HepG2 (cell line): ENCODE results near the gene QSOX2. TPM values are rescaled to one million over a fixed set of nuclear protein-coding genes. Genes with fewer than 3 reads are reported as not detected.
A peak's percentile ranks its signal among the peaks of the same experiment; 100 is the strongest.

Experiments used
- LCORL ChIP-seq, 2 experiments: fragments of 450-650 bp in 1 of 2; sonication (generic) in 1 of 2; formaldehyde crosslinking in 1 of 2; IDR thresholded peaks; 2 replicates each; pipeline versions ENCODE4 v1.5.0 to v1.6.1; 2017 to 2020; ENCODE audit warnings: antibody characterized with exemption in 1 of 2, missing genetic modification reagents in 1 of 2
- RAD21 ChIP-seq: fragments of 450-650 bp; formaldehyde crosslinking; IDR thresholded peaks from 2 replicates; pipeline ENCODE4 v1.5.0; 2020; ENCODE audit warnings: mild to moderate bottlenecking
- ZNF263 ChIP-seq: sonication (generic); formaldehyde crosslinking; IDR thresholded peaks from 2 replicates; pipeline ENCODE4 v1.4.0; 2020; ENCODE audit warnings: missing genetic modification reagents
- ZNF687 ChIP-seq: sonication (generic); formaldehyde crosslinking; IDR thresholded peaks from 2 replicates; pipeline ENCODE4 v1.5.1; 2020; ENCODE audit warnings: mild to moderate bottlenecking, missing genetic modification reagents, moderate library complexity
- ZNF788 ChIP-seq: sonication (generic); formaldehyde crosslinking; IDR thresholded peaks from 2 replicates; pipeline ENCODE4 v1.5.0; 2020; ENCODE audit warnings: mild to moderate bottlenecking, missing genetic modification reagents, borderline replicate concordance
- polyA plus RNA-seq, 8 experiments: library from polyadenylated mRNA; depleted of rRNA in 3 of 8; stranded (reverse) in 7 of 8; unstranded in 1 of 8; fragments of >200 nt; fragmentation: Illumina TruSeq in 4 of 8; extraction: Trizol in 4 of 8; gene quantifications; 2 replicates each; pipeline versions ENCODE4 v1.2.1 to v1.2.3, GENCODE V29; 2011 to 2016; ENCODE audit warnings: low read depth in 4 of 8, missing spikeins in 1 of 8, mixed read lengths in 1 of 8; ENCODE audit not compliant: insufficient read depth in 1 of 8
- total RNA-seq, 5 experiments: library from RNA; depleted of rRNA; stranded (reverse); fragments of >200 nt; fragmentation: Illumina TruSeq; extraction: Trizol; gene quantifications; 2 replicates each; pipeline ENCODE4 v1.2.3, GENCODE V29; 2016; ENCODE audit warnings: low read depth in 1 of 5
- TF ChIP-seq, protein P1 (sequence below): sonication (generic); formaldehyde crosslinking; IDR thresholded peaks from 2 replicates; pipeline ENCODE4 v1.4.0; 2020; ENCODE audit warnings: missing genetic modification reagents, borderline replicate concordance
- TF ChIP-seq, protein P2 (sequence below): sonication (generic); formaldehyde crosslinking; IDR thresholded peaks from 2 replicates; pipeline ENCODE4 v1.4.0; 2020; ENCODE audit warnings: missing genetic modification reagents
- TF ChIP-seq, protein P3 (sequence below): sonication (generic); formaldehyde crosslinking; IDR thresholded peaks from 2 replicates; pipeline ENCODE4 v1.4.0; 2020; ENCODE audit warnings: mild to moderate bottlenecking, missing genetic modification reagents
- TF ChIP-seq, protein P4 (sequence below): sonication (generic); formaldehyde crosslinking; conservative IDR thresholded peaks from 2 replicates; pipeline ENCODE4 v1.8.1; 2023; ENCODE audit warnings: missing genetic modification reagents

Gene QSOX2
- total and polyA plus RNA-seq, 2 of the 13 experiments (the other 11 are each of a cell fraction or from before 2014, with no cell fraction given): 27.1 to 42.1 TPM

GRCh38 chr9:136254381-136255165 lies 9.0 kb upstream of the QSOX2 start (continued):
- TF ChIP-seq, protein P1, sequence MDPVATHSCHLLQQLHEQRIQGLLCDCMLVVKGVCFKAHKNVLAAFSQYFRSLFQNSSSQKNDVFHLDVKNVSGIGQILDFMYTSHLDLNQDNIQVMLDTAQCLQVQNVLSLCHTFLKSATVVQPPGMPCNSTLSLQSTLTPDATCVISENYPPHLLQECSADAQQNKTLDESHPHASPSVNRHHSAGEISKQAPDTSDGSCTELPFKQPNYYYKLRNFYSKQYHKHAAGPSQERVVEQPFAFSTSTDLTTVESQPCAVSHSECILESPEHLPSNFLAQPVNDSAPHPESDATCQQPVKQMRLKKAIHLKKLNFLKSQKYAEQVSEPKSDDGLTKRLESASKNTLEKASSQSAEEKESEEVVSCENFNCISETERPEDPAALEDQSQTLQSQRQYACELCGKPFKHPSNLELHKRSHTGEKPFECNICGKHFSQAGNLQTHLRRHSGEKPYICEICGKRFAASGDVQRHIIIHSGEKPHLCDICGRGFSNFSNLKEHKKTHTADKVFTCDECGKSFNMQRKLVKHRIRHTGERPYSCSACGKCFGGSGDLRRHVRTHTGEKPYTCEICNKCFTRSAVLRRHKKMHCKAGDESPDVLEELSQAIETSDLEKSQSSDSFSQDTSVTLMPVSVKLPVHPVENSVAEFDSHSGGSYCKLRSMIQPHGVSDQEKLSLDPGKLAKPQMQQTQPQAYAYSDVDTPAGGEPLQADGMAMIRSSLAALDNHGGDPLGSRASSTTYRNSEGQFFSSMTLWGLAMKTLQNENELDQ (CRISPR knock-in tag): no peak
- TF ChIP-seq, protein P2, sequence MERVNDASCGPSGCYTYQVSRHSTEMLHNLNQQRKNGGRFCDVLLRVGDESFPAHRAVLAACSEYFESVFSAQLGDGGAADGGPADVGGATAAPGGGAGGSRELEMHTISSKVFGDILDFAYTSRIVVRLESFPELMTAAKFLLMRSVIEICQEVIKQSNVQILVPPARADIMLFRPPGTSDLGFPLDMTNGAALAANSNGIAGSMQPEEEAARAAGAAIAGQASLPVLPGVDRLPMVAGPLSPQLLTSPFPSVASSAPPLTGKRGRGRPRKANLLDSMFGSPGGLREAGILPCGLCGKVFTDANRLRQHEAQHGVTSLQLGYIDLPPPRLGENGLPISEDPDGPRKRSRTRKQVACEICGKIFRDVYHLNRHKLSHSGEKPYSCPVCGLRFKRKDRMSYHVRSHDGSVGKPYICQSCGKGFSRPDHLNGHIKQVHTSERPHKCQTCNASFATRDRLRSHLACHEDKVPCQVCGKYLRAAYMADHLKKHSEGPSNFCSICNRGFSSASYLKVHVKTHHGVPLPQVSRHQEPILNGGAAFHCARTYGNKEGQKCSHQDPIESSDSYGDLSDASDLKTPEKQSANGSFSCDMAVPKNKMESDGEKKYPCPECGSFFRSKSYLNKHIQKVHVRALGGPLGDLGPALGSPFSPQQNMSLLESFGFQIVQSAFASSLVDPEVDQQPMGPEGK (CRISPR knock-in tag): peak; percentile 44
- TF ChIP-seq ZNF263 (CRISPR knock-in tag) (peak; percentile 98), RAD21 (no peak), ZNF687 (CRISPR knock-in tag) (peak; percentile 70), LCORL (IDR thresholded peaks at IDR 0.05) (no peak), LCORL (CRISPR knock-in tag; IDR thresholded peaks at IDR 0.05) (peak; percentile 25), ZNF788 (CRISPR knock-in tag) (peak; percentile 26; the same call in 1 of the 2 replicates)
- TF ChIP-seq, protein P3, sequence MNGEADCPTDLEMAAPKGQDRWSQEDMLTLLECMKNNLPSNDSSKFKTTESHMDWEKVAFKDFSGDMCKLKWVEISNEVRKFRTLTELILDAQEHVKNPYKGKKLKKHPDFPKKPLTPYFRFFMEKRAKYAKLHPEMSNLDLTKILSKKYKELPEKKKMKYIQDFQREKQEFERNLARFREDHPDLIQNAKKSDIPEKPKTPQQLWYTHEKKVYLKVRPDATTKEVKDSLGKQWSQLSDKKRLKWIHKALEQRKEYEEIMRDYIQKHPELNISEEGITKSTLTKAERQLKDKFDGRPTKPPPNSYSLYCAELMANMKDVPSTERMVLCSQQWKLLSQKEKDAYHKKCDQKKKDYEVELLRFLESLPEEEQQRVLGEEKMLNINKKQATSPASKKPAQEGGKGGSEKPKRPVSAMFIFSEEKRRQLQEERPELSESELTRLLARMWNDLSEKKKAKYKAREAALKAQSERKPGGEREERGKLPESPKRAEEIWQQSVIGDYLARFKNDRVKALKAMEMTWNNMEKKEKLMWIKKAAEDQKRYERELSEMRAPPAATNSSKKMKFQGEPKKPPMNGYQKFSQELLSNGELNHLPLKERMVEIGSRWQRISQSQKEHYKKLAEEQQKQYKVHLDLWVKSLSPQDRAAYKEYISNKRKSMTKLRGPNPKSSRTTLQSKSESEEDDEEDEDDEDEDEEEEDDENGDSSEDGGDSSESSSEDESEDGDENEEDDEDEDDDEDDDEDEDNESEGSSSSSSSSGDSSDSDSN (CRISPR knock-in tag): peak; percentile 24; the same call in 1 of the 2 replicates
- TF ChIP-seq, protein P4, sequence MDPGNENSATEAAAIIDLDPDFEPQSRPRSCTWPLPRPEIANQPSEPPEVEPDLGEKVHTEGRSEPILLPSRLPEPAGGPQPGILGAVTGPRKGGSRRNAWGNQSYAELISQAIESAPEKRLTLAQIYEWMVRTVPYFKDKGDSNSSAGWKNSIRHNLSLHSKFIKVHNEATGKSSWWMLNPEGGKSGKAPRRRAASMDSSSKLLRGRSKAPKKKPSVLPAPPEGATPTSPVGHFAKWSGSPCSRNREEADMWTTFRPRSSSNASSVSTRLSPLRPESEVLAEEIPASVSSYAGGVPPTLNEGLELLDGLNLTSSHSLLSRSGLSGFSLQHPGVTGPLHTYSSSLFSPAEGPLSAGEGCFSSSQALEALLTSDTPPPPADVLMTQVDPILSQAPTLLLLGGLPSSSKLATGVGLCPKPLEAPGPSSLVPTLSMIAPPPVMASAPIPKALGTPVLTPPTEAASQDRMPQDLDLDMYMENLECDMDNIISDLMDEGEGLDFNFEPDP (CRISPR knock-in tag): 0 out of 2 replicates have a peak, but pooled peaks have one; percentile 48
